GM18951 (cell line): Measurements from ENCODE around the gene ADCY1.

Source experiments
- POLR2A ChIP-seq: IDR thresholded peaks from 4 replicates; pipeline ENCODE4 v1.6.1; 2011; ENCODE audit warnings: mild to moderate bottlenecking; ENCODE audit not compliant: insufficient read length, insufficient read depth; ENCODE audit errors: extremely low read depth
- in situ Hi-C: fragments of 300-500 bp; cut with MboI; formaldehyde crosslinking; loops from one replicate; pipeline ENCODE4 v1.12.0; 2022; ENCODE audit warnings: low sequenced_read_pairs, mixed read lengths, inconsistent platforms; ENCODE audit not compliant: unreplicated experiment

ADCY1 gene

GRCh38 chr7:45701701-45702510 lies 127.7 kb downstream of the ADCY1 start:
- no peak for TF ChIP-seq POLR2A

GRCh38 chr7:45702751-45703150 lies 128.6 kb downstream of the ADCY1 start:
- no peak for TF ChIP-seq POLR2A
- in situ Hi-C loops, result no loop called here

More at GRCh38 chr7:45701701-45702510, 127.7 kb downstream of the ADCY1 start:
- in situ Hi-C loops, result no loop called here

GRCh38 chr7:45703373-45703821 lies 129.2 kb downstream of the ADCY1 start:
- in situ Hi-C loops, result no loop called here
- TF ChIP-seq POLR2A, result no peak

GRCh38 chr7:45703911-45704682 lies 129.9 kb downstream of the ADCY1 start:
- no peak for TF ChIP-seq POLR2A
- in situ Hi-C loops, result no loop called here

- in situ Hi-C loops, result no loop called here
- no peak for TF ChIP-seq POLR2A
Measured at GRCh38 chr7:45704683-45705016, 130.5 kb downstream of the ADCY1 start.

GRCh38 chr7:45708046-45708950 lies 134.1 kb downstream of the ADCY1 start:
- TF ChIP-seq POLR2A, result no peak
- in situ Hi-C loops, result no loop called here

GRCh38 chr7:45709168-45710042 lies 135.2 kb downstream of the ADCY1 start:
- TF ChIP-seq POLR2A, result no peak
- in situ Hi-C loops, result no loop called here

GRCh38 chr7:45710271-45711160 lies 136.3 kb downstream of the ADCY1 start:
- in situ Hi-C loops, result no loop called here
- TF ChIP-seq POLR2A, result no peak

GRCh38 chr7:45711161-45711490 lies 137.0 kb downstream of the ADCY1 start:
- TF ChIP-seq POLR2A, result no peak
- in situ Hi-C loops, result no loop called here

- no peak for TF ChIP-seq POLR2A
- in situ Hi-C loops, result no loop called here
Measured at GRCh38 chr7:45712057-45712689, 138.0 kb downstream of the ADCY1 start.

- in situ Hi-C loops, result no loop called here
- TF ChIP-seq POLR2A, result no peak
Measured at GRCh38 chr7:45712872-45713668, 138.9 kb downstream of the ADCY1 start.
